ENCODE measurements around the gene SNAP91. TPM values are rescaled to one million over a fixed set of nuclear protein-coding genes. Genes with fewer than 3 reads are reported as not detected.

The SNAP91 gene, protein sequence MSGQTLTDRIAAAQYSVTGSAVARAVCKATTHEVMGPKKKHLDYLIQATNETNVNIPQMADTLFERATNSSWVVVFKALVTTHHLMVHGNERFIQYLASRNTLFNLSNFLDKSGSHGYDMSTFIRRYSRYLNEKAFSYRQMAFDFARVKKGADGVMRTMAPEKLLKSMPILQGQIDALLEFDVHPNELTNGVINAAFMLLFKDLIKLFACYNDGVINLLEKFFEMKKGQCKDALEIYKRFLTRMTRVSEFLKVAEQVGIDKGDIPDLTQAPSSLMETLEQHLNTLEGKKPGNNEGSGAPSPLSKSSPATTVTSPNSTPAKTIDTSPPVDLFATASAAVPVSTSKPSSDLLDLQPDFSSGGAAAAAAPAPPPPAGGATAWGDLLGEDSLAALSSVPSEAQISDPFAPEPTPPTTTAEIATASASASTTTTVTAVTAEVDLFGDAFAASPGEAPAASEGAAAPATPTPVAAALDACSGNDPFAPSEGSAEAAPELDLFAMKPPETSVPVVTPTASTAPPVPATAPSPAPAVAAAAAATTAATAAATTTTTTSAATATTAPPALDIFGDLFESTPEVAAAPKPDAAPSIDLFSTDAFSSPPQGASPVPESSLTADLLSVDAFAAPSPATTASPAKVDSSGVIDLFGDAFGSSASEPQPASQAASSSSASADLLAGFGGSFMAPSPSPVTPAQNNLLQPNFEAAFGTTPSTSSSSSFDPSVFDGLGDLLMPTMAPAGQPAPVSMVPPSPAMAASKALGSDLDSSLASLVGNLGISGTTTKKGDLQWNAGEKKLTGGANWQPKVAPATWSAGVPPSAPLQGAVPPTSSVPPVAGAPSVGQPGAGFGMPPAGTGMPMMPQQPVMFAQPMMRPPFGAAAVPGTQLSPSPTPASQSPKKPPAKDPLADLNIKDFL
- total RNA-seq: not detected
- not detected for polyA plus RNA-seq

DNA sequence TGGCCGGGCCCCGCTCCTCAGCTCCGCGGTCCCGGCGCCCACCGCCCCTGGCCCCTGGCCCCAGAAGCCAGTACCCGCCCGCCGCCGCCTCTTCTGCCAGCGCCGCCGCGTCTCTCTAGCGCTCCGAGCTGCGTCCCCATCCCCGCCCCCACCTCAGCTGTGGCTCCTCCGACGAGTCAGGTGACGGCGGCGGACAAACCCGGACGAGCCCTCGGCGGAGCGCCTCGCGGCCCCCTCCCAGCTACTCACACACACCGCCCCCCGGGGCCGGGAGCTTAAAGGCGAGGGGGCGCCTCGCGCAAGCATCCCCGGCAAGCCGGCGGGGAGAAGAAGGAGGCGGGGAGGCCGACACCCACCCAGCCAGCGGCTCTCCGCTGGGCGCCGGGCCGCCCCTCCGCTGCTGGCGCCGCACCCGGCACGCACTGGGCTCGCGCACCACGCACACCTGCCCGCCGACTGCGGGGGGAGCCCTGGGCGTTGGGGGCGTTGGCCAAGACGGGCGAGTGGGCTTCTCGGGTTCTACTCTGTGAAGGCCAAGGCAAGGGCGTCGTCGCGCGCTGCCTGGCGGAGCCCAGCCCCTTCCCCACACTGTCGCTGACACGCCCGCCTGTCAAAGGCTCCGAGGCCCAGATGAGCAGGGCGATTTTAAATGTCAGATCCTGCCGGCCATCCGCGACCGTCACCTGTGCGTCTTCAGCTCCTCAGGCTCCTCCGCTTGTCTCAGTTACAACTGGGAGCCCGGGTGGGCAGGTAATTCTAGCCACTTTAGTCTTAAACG, at the start of gene SNAP91:
SNAP91 (minus strand) TSS at position 132 of the 778 bp plus-strand sequence. CDS start 1,174 bp downstream, outside the sequence.
- WGBS: 3% methylated on average over 83 of the region's 83 CpGs
- TF ChIP-seq, protein P1, sequence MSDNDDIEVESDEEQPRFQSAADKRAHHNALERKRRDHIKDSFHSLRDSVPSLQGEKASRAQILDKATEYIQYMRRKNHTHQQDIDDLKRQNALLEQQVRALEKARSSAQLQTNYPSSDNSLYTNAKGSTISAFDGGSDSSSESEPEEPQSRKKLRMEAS (IDR thresholded peaks at IDR 0.05): no peak
- no peak for TF ChIP-seq EGR1 (IDR thresholded peaks at IDR 0.05; ENCODE audit: low read depth in 2 of 2)
- no peak for TF ChIP-seq GABPA (IDR thresholded peaks at IDR 0.05 in 1 of 2, conservative IDR thresholded peaks at IDR 0.05 in 1 of 2)
- TF ChIP-seq NR2F2 (IDR thresholded peaks at IDR 0.05): no peak
- TF ChIP-seq RAD21 (IDR thresholded peaks at IDR 0.05): no peak
- TF ChIP-seq RXRA (IDR thresholded peaks at IDR 0.05): no peak
- TF ChIP-seq FOXA2 (IDR thresholded peaks at IDR 0.05): no peak
- no peak for TF ChIP-seq SP1 (IDR thresholded peaks at IDR 0.05)
- TF ChIP-seq FOXA1 (IDR thresholded peaks at IDR 0.05): no peak
- TF ChIP-seq TAF1 (conservative IDR thresholded peaks at IDR 0.05): no peak
- TF ChIP-seq, protein P2, sequence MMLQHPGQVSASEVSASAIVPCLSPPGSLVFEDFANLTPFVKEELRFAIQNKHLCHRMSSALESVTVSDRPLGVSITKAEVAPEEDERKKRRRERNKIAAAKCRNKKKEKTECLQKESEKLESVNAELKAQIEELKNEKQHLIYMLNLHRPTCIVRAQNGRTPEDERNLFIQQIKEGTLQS (IDR thresholded peaks at IDR 0.05): no peak
- TF ChIP-seq JUND (IDR thresholded peaks at IDR 0.05): no peak
- no peak for DNase-seq (ENCODE audit: low spot score)
- Histone ChIP-seq H3K9ac (ENCODE audit: low read depth in 1 of 2, low read length in 2 of 2) (no peak within 1 kb of the TSS), H3K9me3 (ENCODE audit: control insufficient read depth in 4 of 4, low read length in 3 of 4) (peaks cover 0 to 1% (median 0%) of the 10 kb centered on the region in 4 donors), H3K27me3 (ENCODE audit: control insufficient read depth in 4 of 4, insufficient read depth in 4 of 4, low read length in 3 of 4) (peaks cover 0 to 13% (median 7%) of the 10 kb centered on the region in 4 donors), H3K36me3 (ENCODE audit: control insufficient read depth in 4 of 4, insufficient read depth in 3 of 4, low read depth in 1 of 4, low read length in 3 of 4) (no peaks in the 10 kb centered on the region), H3K4me1 (ENCODE audit: control insufficient read depth in 4 of 4, insufficient read depth in 4 of 4, low read length in 3 of 4) (peaks cover 0 to 11% (median 5%) of the 10 kb centered on the region in 4 donors), H3K4me3 (ENCODE audit: low read depth in 1 of 3, low read length in 3 of 3) (peak within 1 kb of the TSS in 1 of 3 donors; percentile 45), H3K27ac (ENCODE audit: low read depth in 1 of 2, low read length in 2 of 2) (no peak within 1 kb of the TSS)

DNA sequence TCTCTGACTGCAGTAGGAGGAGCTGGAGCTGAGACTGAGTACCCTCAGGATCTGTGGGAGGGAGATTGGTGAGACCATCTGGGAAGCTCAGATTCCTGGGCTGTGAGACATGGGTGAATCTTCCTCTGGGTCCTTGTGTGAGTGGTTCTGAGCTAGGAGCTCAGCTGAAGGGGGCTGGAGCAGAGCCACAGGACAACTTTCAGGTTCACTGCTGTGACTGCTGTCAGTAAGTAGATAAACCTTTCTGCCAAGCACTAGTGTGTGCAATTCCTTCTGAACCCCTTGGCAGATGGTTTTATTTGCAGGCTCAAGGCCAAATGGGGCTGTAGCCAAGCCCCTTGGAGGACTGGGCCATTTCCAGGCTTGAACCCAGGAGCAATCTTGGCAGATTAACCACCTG, 49.6 kb upstream of the SNAP91 start:
- no peak overlapping the region for H3K27ac ChIP-seq (ENCODE audit: low read depth in 1 of 2, low read length in 2 of 2)
- no peaks in the 10 kb centered on the region for H3K4me1 ChIP-seq (ENCODE audit: control insufficient read depth in 4 of 4, insufficient read depth in 4 of 4, low read length in 3 of 4)
- no peak overlapping the region for H3K9ac ChIP-seq (ENCODE audit: low read depth in 1 of 2, low read length in 2 of 2)
- no peak for TF ChIP-seq NR2F2 (IDR thresholded peaks at IDR 0.05)
- no peak for TF ChIP-seq FOXA2 (IDR thresholded peaks at IDR 0.05)
- no peak for TF ChIP-seq YY1 (IDR thresholded peaks at IDR 0.05)
- TF ChIP-seq, protein P3, sequence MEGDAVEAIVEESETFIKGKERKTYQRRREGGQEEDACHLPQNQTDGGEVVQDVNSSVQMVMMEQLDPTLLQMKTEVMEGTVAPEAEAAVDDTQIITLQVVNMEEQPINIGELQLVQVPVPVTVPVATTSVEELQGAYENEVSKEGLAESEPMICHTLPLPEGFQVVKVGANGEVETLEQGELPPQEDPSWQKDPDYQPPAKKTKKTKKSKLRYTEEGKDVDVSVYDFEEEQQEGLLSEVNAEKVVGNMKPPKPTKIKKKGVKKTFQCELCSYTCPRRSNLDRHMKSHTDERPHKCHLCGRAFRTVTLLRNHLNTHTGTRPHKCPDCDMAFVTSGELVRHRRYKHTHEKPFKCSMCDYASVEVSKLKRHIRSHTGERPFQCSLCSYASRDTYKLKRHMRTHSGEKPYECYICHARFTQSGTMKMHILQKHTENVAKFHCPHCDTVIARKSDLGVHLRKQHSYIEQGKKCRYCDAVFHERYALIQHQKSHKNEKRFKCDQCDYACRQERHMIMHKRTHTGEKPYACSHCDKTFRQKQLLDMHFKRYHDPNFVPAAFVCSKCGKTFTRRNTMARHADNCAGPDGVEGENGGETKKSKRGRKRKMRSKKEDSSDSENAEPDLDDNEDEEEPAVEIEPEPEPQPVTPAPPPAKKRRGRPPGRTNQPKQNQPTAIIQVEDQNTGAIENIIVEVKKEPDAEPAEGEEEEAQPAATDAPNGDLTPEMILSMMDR (IDR thresholded peaks at IDR 0.05; ENCODE audit: low read depth, low read length, missing input control): no peak
- no peak for TF ChIP-seq JUND (IDR thresholded peaks at IDR 0.05)
- no peak for TF ChIP-seq HNF4A (conservative IDR thresholded peaks at IDR 0.05)
- TF ChIP-seq SP1 (IDR thresholded peaks at IDR 0.05): no peak
- TF ChIP-seq, protein P2 (IDR thresholded peaks at IDR 0.05): no peak
- TF ChIP-seq RAD21 (IDR thresholded peaks at IDR 0.05): no peak
- TF ChIP-seq TAF1 (conservative IDR thresholded peaks at IDR 0.05): no peak
- TF ChIP-seq, protein P4, sequence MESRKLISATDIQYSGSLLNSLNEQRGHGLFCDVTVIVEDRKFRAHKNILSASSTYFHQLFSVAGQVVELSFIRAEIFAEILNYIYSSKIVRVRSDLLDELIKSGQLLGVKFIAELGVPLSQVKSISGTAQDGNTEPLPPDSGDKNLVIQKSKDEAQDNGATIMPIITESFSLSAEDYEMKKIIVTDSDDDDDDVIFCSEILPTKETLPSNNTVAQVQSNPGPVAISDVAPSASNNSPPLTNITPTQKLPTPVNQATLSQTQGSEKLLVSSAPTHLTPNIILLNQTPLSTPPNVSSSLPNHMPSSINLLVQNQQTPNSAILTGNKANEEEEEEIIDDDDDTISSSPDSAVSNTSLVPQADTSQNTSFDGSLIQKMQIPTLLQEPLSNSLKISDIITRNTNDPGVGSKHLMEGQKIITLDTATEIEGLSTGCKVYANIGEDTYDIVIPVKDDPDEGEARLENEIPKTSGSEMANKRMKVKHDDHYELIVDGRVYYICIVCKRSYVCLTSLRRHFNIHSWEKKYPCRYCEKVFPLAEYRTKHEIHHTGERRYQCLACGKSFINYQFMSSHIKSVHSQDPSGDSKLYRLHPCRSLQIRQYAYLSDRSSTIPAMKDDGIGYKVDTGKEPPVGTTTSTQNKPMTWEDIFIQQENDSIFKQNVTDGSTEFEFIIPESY (IDR thresholded peaks at IDR 0.05): no peak
- no peak for TF ChIP-seq HNF4G (IDR thresholded peaks at IDR 0.05)
- no peak for TF ChIP-seq FOXA1 (IDR thresholded peaks at IDR 0.05)
- no peak overlapping the region for H3K4me3 ChIP-seq (ENCODE audit: low read depth in 1 of 3, low read length in 3 of 3)
- DNase-seq (ENCODE audit: low spot score): no peak
- no peaks in the 10 kb centered on the region for H3K27me3 ChIP-seq (ENCODE audit: control insufficient read depth in 4 of 4, insufficient read depth in 4 of 4, low read length in 3 of 4)
- peaks cover 0 to 8% (median 3%) of the 10 kb centered on the region in 4 donors for H3K9me3 ChIP-seq (ENCODE audit: control insufficient read depth in 4 of 4, low read length in 3 of 4)
- H3K36me3 ChIP-seq (ENCODE audit: control insufficient read depth in 4 of 4, insufficient read depth in 3 of 4, low read depth in 1 of 4, low read length in 3 of 4): no peaks in the 10 kb centered on the region

All from liver (tissue), 9 donors.